BJ (cell line): ENCODE data around the gene EGFL7. TPM values are rescaled to one million over a fixed set of nuclear protein-coding genes. Genes with fewer than 3 reads are reported as not detected.

Experiments used
- CTCF ChIA-PET: fragments of 350-600 bp; formaldehyde crosslinking; extraction: SDS; loops from one replicate; lab custom pipeline; 2021; ENCODE audit warnings: antibody characterized with exemption, inconsistent platforms; lab: Yijun Ruan, JAX
- POLR2A ChIA-PET: fragments of 300-600 bp; sonication (Branson Sonifier 250); formaldehyde crosslinking; extraction: SDS; loops from one replicate; lab custom pipeline; 2021; ENCODE audit warnings: antibody characterized with exemption; lab: Charles Lee
- DNase-seq: peaks from one replicate; pipeline ENCODE4 v3.0.0-alpha.2; 2011; ENCODE audit warnings: low read depth
- H3K27me3 ChIP-seq: 2 replicates; pipeline ENCODE4 v1.6.0; 2011; ENCODE audit warnings: low read length; ENCODE audit not compliant: control insufficient read depth, insufficient read depth
- H3K36me3 ChIP-seq: 2 replicates; pipeline ENCODE4 v1.5.1; 2011; ENCODE audit warnings: low read length; ENCODE audit not compliant: control insufficient read depth, insufficient read depth
- H3K4me3 ChIP-seq: 2 replicates; pipeline ENCODE4 v1.5.1; 2011; ENCODE audit warnings: low read depth, mild to moderate bottlenecking, control low read depth, low read length
- CTCF ChIP-seq: IDR thresholded peaks from 2 replicates; pipeline ENCODE4 v1.5.1; 2011; ENCODE audit warnings: low read depth, mild to moderate bottlenecking, control low read depth, inconsistent platforms, low read length, moderate library complexity; ENCODE audit not compliant: insufficient read depth
- polyA plus RNA-seq: library from polyadenylated mRNA; depleted of rRNA; stranded (reverse); fragments of >200 nt; gene quantifications from 2 replicates; pipeline ENCODE4 v1.2.3, GENCODE V29; 2011

Gene EGFL7
- polyA plus RNA-seq, 1 experiment = 26.9 TPM

GRCh38 chr9:136642439-136642921, 20.2 kb upstream of the EGFL7 start:
- H3K36me3 ChIP-seq = no peaks in the 10 kb centered on the region
- ChIA-PET CTCF (interaction anchor here (1.0 to 2.9 kb wide), 4 partner anchors 11 to 157 kb away, joined by 3 to 12 read pairs (median 6); no protein-coding TSS in a partner anchor), POLR2A (no interaction called here)
- TF ChIP-seq CTCF = no peak
- no peak for DNase-seq
- peaks cover 26% of the 10 kb centered on the region for H3K27me3 ChIP-seq
- H3K4me3 ChIP-seq = no peak overlapping the region

GRCh38 chr9:136643596-136644342, 18.9 kb upstream of the EGFL7 start:
- no peaks in the 10 kb centered on the region for H3K36me3 ChIP-seq
- peaks cover 24% of the 10 kb centered on the region for H3K27me3 ChIP-seq
- POLR2A ChIA-PET = no interaction called here
- H3K4me3 ChIP-seq = no peak overlapping the region
- no peak for TF ChIP-seq CTCF
- no peak for DNase-seq
- CTCF ChIA-PET = interaction anchor here (0.6 to 2.9 kb wide), 13 partner anchors 9 to 159 kb away, joined by 3 to 12 read pairs (median 7); no protein-coding TSS in a partner anchor

GRCh38 chr9:136644343-136644592, 18.4 kb upstream of the EGFL7 start:
- no peak for TF ChIP-seq CTCF
- Histone ChIP-seq H3K4me3 (no peak overlapping the region), H3K27me3 (peaks cover 24% of the 10 kb centered on the region), H3K36me3 (no peaks in the 10 kb centered on the region)
- DNase-seq = no peak
- POLR2A ChIA-PET = no interaction called here
- CTCF ChIA-PET = interaction anchor here (0.6 to 2.0 kb wide), 11 partner anchors 10 to 159 kb away, joined by 3 to 11 read pairs (median 7); no protein-coding TSS in a partner anchor

GRCh38 chr9:136644593-136645351, 17.9 kb upstream of the EGFL7 start:
- ChIA-PET CTCF (interaction anchor here (0.5 to 2.0 kb wide), 12 partner anchors 10 to 160 kb away, joined by 3 to 11 read pairs (median 6); no protein-coding TSS in a partner anchor), POLR2A (no interaction called here)
- no peak overlapping the region for H3K4me3 ChIP-seq
- peak; percentile 86 for TF ChIP-seq CTCF
- no peak for DNase-seq
- no peaks in the 10 kb centered on the region for H3K36me3 ChIP-seq
- peaks cover 24% of the 10 kb centered on the region for H3K27me3 ChIP-seq

- no peak for DNase-seq
- ChIA-PET CTCF (interaction anchor here (0.5 to 3.1 kb wide), 7 partner anchors 12 to 160 kb away, joined by 4 to 16 read pairs (median 7); no protein-coding TSS in a partner anchor), POLR2A (no interaction called here)
- Histone ChIP-seq H3K4me3 (no peak overlapping the region), H3K36me3 (no peaks in the 10 kb centered on the region), H3K27me3 (peaks cover 18% of the 10 kb centered on the region)
- TF ChIP-seq CTCF = no peak
Observed at GRCh38 chr9:136645352-136645902, 17.3 kb upstream of the EGFL7 start.
